GM21360 (cell line): Measurements from ENCODE around the gene DLGAP3.

Experiments used
- ATAC-seq: cut with Tn5 transposase; IDR thresholded peaks from one replicate; pipeline ENCODE4 v1.9.1; 2021; ENCODE audit warnings: mild to moderate bottlenecking, moderate library complexity; ENCODE audit not compliant: unreplicated experiment

Gene DLGAP3

DNA sequence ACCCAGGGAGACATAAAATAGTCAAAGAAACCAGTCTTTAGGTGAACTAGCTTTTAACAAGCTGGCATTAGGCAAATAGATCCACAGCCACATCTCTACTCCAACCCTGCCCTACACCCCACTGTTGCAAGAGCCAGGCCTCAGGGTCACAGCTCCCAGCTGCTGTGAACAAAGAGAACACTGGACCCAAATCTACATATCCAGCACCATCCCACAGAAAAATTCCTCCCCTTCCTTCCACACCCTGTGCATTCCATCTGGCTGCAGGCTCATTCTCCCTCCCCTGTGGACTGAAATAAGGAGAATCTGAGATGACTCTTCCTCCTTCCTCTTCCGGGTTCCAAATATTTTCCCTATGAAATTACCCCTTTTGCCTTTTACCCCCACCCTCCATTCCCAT, 23.2 kb downstream of the DLGAP3 start:
- no peak for ATAC-seq

DNA sequence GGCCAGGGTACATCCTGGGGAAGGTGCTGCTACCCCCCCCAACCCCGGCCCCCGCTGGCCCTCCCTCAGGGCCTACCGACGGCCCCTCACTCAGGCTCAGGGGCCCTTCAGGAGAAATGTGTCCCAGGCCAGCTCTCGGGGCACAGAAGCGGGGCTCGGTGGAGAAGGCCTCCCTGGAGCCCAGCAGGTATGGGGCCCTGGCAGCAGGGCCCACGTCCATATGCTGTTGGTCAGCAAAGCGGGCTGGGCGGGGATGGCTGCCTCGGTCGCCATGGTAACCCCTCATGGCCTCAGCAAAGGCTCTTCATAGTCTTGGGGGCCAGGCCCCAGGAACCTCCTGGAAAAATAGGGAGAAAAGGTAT, 24.4 kb downstream of the DLGAP3 start:
- no peak for ATAC-seq

DNA sequence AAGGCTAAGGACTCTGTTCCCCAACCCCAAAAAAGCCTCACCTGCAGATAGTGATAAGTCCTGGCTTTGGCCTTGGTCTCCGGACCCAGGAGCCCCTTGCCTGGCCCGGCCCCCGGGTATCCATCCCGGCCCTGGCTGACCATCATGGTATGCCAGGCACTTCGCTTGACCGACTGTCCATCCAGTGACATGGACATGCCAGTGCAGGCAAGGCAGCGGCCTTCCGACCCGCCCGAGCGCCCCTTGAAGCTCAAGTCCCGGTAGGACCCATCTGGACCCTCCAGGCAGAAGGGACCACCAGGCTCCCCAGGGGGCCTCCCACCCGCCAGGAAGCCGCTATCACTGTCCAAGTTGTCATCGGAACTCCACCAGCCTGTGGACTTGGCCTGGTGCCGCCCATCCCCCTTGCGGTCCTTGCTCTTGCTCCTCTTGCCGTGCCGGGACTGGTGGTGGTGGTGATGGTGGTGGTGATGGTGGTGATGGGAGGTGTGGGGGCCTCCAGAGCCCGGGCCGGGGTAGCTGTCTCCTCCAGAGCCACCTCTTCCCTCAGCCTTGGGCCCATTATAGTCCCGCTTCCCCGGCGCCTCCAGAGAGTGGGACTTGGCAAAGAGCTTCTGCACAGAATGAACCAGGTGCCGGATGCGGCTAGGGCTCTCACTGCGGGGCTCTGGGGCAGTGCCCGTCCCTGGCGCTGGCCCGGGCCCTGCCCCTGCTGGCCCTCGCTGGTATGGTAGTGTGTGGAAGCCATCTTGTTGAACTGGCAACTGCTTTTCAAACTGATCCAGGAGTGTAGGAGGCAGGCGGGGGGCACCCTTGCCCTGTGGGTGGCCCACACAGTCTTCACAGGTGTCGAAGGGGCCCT, 25.0 kb downstream of the DLGAP3 start:
- no peak for ATAC-seq

DNA sequence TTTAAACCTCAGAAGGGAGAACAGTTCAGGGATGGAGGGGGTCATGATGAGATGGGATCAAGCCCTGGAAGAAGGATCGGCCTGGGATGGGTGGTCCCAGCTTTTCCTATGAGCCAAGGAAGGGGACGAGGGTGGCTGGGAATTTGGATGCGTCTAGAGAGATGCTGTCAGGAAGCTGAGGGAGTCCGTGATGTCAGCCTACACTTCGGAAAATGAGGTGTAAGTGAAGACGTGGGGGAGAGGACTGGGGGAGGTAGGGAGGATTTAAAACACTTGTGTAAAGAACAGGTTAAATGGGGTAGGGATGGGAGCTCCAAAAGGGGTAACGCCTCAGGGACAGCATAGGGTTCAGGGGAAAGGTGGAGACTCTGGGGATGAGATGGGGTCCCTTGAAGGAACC, 27.5 kb downstream of the DLGAP3 start:
- ATAC-seq = no peak

DNA sequence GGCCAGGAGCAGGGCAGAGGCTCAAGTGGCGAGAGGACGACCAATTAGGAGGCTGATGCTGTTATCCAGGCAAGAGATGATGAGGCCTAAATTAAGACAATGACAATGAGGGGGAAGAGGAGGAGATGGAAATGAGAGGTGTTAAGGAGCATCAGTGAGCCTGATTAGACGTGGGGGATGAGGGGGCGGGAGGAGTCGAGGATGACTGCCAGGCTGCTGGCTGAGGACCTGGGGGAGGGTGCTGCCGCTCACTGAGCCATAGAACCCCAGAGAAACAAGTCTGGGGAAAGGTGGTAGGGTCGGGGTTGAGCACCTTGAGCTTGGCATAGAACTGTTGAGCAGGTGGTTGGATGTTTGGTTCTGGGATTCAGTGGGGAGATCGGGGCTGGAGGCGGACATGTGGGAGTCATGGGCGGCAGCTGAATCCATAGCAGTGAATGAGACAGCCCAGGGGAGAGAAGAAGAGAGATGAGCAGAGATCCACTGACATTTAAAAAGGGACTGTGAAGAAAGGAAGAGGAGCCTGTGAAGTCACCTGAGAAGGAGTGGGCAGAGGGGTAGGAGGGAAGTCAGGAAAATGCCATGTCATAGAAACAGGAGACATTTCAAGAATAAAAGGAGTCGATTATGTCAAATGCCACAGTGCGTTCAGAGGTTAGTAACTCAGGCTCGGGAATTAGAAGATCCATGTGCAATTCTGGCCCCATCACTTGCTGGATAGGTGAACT, 28.5 kb downstream of the DLGAP3 start:
- no peak for ATAC-seq

DNA sequence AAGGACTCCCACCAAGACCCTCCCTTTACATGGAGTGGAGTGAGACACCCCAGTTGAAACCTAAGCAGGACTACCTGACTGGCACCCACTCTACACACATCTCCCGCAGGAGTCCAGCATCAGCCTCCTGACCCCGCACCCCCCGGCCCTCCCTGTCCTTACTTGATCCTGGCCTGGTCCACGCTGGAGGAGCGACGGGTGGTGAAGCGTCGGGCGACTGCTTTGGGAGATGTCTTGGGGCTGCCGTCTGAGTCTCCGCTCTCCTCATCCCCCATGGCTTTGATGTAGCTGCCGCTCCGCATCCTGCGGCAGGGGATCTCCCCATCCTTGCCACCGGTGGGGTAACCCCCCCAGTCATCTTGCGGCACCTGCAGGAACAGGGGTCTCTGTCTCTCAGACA, 29.5 kb downstream of the DLGAP3 start:
- no peak for ATAC-seq

DNA sequence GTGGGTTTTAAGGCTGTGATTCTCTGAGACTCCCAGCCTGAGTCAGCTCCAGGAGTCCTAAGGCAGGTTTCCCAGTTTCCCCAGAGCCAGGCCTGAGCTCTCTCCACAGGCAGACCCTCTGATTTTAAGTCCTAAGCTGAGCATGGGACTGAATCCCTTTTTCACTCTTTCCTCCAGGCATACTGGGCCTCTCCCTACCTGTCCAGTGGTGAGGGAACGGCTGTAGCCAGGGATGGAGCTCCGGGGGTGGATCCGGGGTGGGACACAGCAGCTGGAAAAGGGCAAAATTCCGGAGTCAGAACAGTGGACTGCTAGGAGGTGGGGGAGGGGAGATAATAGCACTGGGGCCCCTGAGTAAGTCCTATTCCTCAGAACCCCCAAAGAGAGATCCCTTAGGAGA, 30.0 kb downstream of the DLGAP3 start:
- ATAC-seq = no peak

DNA sequence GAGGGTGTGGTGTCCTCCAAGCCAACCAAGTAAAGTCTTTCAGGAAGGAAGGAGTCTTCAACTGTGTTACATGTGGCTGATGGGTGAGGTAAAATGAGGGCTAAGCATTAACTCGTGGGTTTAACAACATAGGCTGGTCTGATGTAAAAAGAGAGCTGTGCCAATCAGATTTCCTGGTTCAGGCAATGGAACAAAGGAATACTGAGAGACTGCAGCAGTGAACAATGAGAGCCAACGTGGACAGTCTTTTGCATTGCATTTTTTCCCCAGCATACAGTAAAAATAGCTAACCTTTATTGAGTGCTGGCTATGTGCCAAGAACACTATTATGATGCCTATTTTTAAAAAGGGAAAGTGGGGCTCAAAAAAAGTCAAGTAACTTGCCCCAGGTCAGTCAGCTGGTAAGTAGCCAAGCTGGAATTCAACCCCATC, 31.1 kb downstream of the DLGAP3 start:
- ATAC-seq = no peak

DNA sequence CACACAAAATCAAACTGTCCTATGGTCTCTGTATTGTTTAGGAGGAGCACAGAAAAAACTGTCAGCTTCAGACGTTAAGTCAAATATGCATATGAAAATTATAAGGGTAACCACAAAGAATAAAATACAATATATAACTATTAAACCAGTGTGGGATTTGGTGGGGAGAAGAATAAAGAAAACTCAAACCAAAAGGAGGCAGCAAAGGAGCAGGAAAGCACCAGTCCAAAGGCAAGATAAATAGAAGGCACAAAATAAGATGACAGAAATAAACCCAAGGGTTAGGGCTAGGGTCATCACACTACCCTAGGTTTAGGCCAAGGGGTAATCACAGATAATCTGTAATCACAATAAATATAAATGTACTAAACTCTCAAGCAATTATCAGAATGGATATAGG, 32.8 kb downstream of the DLGAP3 start:
- ATAC-seq = no peak

DNA sequence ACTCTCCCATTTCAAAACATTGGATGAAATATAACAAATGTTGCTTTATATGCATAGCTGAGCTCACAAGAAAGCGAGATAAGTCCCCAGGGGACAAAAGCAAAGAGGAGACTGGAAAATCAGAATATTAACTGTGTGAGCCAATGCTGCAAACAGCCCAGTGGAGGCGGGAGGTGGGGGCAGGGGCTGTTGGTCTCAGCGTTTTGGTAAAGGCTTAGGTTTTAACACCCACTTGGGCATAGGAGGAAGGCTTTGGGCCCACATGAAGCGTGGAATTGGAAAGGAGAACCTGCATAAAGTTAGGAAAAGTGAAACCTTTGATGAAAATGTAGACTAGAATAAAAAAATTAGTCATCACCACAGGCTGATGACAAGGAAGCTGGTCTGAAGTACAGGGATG, 39.7 kb downstream of the DLGAP3 start:
- no peak for ATAC-seq

DNA sequence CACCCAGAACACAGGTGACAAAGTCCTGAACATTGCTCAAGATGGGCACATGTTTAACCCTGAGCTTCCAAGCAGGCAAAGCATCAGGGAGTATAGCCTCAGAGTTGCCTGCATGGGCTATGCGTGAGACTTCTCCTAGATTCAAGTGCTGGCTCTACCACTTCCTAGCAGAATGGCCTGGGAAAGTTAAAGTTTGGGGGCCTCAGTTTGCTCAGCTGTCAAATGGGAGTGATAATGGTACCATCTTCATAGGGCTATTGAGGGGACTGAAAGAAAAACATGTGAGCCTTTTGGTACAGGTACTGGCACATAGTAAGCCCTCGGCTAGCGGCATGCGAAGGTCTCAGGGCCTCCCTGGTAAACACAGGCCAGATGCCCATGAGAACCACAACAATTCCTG, 41.9 kb downstream of the DLGAP3 start:
- ATAC-seq = no peak

DNA sequence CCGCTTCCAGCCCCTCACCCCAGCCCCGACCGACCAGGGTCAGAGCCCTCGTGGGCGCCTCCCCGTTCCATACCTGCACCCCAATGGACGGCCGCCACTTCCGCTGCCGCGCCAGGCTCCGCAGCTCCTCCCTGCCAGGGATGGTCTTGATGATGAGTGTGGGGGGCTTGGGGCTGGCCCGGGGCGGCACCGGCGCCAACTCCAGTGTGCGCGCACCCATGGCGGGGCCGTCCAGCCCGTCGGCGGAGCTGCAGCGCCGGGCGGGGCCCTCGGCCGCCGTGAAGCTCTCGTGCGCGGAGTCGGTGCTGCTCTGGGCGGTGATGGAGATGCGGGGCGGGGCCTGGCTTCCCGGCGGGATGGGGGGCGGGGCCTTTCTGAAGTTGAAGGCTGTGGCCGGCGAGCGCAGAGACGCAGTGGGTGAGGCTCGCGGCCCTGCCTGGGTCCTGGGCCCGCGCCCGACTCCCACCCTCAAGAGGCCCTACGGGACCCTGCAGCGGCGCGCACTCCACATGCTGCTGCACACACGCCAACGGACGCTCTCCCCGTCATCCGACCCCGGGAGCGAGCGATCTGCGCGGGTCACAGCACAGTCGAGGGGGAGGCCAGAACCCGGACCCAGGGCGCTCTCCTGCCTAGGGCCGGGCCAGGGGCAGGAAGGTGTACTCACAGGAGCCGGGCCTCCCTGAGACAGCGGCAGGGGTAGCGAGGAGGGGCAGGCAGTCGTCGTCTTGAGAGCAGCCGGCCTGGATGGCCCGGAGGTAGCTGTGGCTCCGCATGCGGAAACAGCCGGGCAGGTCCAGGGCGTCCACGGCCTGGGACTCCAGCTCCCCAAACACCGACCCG, 43.8 kb downstream of the DLGAP3 start:
- no peak for ATAC-seq

DNA sequence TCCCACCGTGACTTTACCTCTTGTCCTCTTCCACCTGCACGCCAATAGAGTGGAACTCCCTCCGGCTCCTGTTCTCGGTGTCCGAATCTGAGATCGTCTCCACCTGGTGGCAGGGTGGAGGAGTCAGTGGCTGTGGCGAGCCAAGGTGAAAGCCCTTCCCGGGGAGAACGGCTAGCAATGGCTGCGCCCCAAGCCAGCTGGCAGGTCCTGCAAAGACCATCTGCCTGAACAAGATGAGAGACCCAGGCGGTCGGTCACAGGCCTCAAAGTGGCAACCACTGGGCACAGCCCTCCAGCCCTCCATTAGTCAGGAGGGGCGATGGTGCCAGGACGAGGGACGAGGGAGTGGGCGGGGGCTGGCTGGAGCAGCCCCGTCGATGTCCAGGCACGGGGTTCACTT, 44.5 kb downstream of the DLGAP3 start:
- ATAC-seq = no peak

DNA sequence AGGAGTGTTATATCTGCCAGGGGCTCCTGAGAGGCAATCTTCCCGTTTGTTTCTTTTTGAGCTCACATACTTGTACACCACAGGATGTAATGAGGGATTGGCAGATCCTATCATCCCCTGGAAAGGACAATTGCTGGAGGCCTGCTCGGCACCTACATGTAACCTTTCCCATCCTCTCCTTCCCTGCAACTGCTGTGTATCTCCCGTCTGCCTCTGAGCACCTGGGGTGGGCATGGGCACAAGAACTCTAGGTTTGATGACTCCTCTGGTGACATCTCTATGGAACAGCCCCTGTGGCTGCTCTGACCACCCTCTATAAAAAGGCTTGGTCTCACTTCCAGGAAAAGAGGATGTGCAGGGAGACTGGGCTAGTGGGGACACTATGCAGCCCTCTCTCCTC, 44.9 kb downstream of the DLGAP3 start:
- no peak for ATAC-seq

DNA sequence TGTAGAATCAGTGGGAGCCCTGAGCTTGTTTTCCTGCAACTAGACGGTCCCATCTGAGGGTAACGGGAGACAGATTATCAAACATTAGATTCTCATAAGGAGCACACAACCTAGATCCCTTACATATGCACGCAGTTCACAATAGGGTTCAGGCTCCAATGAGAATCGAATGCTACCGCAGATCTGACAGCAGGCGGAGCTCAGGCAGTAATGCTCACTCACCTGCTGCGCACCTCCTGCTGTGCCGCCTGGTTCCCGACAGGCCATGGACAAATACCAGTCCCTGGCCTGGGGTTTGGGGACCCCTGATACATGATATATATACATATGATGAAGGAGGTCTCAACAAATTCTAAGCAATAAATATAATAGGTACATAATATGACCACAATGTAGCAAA, 50.2 kb downstream of the DLGAP3 start:
- ATAC-seq = no peak

DNA sequence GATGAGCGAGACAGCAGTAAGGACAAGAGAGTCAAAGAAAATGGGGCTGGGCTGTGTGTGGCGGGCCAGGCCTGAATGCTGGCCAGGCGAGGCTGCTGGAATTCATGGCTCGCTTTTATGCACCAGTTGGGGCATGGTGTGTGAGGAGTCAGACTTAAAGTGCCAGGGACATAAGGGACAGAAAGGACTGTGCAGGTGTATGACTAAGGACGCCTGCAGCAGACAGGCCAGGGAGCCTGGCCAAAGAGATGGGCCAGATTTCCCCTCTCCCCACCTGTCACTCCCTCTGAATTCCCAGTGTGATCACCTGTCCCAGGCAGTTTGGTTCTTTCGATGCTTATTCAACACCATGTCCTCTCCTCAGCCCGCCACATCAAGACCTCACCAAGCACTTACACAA, 53.0 kb downstream of the DLGAP3 start:
- ATAC-seq = no peak

DNA sequence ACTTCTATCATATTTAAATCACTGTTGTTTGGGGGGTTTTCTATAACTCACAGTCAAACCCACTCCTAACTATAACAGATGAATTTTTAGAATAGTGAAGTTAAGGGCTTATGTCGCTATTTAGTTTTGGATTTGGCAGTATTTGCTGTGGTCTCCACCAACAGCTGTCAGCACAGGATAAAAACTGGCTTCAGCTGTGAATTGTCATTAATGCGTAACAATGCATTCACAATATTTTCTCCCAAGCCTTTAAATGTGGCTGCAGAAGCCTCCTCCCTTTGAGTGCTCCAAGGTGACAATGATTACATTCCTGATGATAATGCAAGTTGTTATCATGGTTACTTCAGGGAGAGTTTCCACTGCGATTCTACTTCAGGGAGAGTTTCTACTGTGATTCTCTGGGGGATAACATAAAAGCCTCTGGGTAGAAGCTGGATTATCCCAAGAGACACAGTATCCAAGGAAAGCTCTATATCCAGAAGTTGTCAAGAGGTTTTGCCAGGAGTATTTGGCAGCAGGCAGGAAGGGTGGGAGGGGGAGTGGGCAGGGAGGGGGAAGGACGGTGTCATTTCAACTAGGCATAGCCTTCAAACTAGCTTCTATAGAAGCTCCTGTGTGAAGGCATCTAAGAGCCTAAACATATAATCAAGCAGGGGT, 55.0 kb downstream of the DLGAP3 start:
- ATAC-seq = no peak

DNA sequence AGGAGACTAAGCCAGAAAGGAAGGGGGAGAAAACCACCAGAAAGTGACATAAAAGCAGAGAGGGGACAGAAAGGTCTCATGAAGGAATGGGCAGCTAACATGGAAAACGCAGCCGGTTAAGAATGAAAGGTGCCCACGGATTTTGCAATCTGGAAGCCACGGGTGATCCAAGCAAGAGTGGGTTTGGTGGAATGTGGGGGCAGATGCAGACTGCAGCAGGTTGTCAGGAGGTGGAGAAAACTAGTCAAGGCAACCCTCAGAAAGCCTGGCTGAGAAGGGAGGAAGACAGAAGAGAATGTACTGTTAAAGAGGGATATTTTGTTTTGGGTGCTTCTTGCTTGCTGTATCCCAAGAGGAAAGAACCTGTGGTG, 57.3 kb downstream of the DLGAP3 start:
- ATAC-seq = no peak

DNA sequence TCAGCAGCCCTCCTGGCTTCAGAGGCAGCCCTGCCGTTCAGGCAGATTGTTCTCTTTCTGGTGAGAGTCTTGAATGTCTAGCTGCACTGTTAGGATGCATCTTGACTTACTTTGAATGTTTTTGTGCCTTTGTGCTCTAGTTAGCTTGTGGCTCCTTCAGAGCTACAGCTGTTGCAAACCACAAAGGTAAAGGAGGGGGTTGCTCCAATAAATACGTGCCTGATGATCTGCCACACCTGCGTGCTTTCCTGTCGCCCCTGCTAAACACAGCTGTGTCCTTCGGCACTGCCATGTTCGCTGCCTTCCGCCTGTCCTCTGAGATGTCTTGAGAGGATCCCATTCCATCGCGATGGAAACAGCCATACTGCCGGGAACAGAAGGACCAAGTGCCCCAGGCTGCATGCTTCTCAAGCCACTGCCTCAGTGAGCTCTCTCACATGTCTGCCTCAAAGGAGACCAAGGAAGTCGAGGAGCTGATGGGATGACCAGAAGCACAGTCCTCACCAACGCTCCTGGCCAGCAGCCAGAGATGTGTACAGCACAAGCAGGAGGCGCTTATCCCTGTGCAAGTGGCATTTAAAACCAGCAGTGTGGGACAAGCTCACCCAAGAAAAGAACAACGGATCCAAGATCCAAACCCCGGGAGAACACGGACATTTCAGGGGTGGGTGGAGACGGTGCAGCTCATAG, 57.9 kb downstream of the DLGAP3 start:
- ATAC-seq = no peak

DNA sequence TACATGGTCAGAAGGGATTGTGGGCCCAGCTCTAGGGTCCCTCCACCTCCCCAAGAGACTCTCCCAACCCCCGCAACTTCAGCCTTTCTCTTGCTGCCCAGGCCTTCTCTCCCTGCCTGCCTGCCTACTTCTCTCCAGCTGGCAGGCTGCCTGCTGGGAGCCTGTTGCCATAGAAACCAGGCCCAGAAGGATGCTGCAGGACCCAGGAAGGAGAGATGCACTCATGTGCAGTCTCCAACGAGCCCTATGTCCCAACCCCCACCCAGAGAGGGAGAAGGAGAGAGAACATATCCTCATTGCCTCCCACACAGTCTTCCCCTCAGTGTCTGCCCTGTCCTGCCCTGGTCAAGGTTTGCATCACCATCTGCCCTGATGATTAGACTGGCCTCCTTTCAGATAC, 59.1 kb downstream of the DLGAP3 start:
- ATAC-seq = no peak

DNA sequence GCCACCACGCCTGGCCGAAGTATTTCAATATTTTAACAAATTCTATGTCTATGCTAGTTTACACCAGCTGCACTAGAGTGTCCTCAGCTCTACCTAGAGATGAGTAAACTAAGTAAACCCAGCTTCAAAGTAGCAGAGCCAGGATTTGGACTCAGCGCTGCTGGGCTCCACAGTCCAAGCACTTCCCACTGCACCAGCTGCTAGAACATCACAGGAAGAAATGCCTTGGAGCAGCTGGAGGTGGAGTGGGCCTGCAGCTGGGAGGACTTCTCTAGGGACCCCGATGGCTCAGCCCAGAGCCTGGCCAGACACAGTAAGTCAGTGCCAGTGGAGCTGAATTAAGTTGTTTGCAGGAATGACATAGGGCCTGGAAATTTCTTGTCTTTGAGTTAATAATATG, 59.7 kb downstream of the DLGAP3 start:
- no peak for ATAC-seq
